HG03025 (cell line): ENCODE measurements around the gene MRGPRF.

Experiments
- ATAC-seq: cut with Tn5 transposase; IDR thresholded peaks from one replicate; pipeline ENCODE4 v1.9.1; 2021; ENCODE audit warnings: mild to moderate bottlenecking, moderate library complexity; ENCODE audit not compliant: unreplicated experiment, low FRiP score

The MRGPRF gene

GRCh38 chr11:69051381-69052342, 38.6 kb upstream of the MRGPRF start:
- ATAC-seq, result no peak

DNA sequence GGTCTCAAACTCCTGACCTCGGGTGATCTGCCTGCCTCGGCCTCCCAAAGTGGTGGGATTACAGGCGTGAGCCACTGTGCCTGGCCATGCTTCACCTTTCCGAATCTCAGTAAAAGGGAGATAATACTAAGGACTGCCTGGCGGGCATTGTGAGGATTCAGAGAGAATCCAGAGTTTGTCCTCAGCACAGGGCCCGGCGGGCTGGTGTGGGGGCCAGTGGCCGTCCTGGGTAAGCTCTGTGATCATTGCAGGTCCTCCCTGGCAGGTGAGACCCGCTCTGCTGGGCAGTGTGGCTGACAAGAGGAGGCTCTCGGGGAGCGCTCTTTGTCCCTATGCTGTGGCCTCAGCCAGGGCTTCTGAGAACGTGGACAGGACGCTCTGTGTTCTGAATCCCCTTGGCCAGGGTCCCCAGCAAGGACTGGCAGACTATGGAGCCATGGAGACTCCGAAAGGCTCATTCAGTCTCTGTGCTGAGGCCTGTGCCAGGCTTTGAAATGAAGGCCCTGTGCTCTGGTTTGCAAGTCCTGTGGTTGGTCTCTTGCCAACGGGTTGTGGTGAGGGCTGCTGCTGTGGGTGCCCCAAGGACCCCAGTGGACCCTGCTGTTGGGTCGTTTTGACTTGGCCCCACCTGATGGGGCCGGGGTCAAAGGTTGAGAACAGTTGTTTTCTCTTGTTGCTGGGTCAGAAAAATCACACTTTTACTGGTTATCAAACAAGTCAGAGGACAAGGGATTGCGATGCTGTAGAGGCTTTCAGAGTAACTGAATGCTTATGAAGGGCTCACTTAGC, 37.7 kb upstream of the MRGPRF start:
- ATAC-seq, result no peak

DNA sequence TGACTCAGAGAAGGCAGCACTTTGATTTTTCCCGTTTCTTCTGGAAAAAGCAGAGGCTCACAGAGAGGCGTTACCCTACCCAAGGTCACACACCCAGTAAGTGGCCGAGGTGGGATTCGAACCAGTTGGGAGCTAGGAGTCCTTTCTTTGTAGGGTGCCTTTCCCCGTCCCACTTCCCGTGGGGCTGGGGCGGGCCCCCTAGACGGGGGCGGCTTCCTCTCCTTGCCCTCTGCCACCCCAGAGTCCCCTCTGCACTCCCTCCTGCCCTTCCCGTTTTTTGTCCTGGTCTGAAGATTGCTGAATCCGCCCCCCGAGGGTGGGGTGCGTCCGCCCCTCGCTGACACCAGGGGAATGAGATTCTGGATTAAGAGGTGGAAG, 36.4 kb upstream of the MRGPRF start:
- no peak for ATAC-seq

- peak; percentile 77 for ATAC-seq
Measured at GRCh38 chr11:69048694-69049489, 35.8 kb upstream of the MRGPRF start, which contains the start of gene TPCN2. TSS of gene TPCN2 (plus strand) at chr11:69048932. CDS start at chr11:69048998, 66 bp downstream.

DNA sequence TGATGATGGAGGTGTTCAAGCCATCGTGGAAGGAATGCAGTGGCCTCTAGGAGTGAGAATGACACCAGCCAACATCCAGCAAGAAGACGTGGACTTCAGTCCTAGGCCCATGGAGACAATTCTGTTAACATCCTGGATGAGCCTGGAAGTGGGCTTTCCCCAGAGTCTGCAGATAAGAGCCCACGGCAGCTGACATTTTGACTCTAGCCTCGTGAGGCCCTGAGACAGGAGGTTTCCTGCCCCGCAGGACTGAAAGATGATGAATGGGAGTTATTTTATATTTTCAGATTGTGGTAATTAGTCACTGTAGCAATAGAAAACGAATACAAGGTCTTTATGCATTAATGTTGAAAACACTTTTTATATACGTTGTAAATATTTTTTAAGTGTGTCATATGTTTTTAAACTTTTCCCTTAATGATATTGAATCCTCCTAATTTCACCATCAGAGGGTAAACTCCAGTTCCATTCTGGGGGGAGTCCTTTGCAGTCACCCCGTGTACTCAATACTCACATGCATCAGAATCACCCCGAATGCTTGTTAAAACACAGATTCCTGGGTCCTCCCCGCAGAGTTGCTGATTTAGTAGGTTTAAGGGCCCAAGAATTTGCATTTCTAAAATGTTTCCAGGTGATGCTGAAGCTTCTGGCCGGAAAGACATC, 35.1 kb upstream of the MRGPRF start:
- no peak for ATAC-seq

- ATAC-seq, result no peak
Measured at GRCh38 chr11:69044111-69045013, 31.3 kb upstream of the MRGPRF start.

GRCh38 chr11:69041516-69041915, 28.5 kb upstream of the MRGPRF start:
- ATAC-seq, result no peak

- no peak for ATAC-seq
Measured at GRCh38 chr11:69040581-69041260, 27.7 kb upstream of the MRGPRF start.

DNA sequence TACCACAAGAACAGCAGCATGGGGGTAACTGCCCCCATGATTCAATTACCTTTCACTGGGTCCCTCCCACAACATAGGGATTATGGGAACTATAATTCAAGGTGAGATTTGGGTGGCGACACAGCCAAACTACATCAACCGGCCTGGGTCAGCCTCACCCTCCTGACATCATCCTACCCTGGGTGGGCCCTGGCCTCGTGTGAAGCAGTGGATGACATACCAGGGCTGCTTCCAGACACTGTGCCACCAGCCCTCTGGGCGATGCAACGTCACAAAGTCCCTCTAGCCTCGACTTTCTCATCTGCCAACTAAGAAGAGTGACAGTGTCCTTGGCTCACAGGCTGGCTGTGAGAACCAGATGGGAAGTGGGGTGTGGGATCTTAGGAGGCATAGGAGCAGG, 27.0 kb upstream of the MRGPRF start:
- ATAC-seq, result no peak

- ATAC-seq, result no peak
Measured at GRCh38 chr11:69039501-69039900, 26.5 kb upstream of the MRGPRF start.

- no peak for ATAC-seq
Measured at GRCh38 chr11:69037544-69037943, 24.5 kb upstream of the MRGPRF start.

- no peak for ATAC-seq
Measured at GRCh38 chr11:69037074-69037473, 24.0 kb upstream of the MRGPRF start.

DNA sequence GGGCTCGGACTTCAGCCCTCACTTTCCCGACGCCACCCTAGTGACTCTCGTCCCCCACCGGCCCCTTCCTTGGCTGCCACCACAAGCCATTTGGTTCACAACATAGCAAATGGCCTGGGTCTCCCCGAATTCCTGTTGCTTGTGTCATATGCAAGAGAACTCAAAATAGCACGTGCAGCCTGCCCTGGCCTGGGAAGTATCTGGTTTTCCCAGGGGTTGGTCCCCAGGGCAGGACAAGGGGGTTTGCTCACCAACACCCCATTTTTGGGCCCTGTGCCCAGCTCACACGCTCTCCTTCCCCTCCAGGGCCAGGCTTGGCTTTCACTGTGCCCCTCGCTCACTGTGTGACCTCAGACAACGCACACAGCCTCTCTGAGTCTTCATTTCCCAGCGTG, 22.9 kb upstream of the MRGPRF start:
- no peak for ATAC-seq

GRCh38 chr11:69035150-69035945, 22.3 kb upstream of the MRGPRF start:
- ATAC-seq, result no peak

- ATAC-seq, result no peak
Measured at GRCh38 chr11:69034123-69034867, 21.2 kb upstream of the MRGPRF start.

GRCh38 chr11:69033431-69033830, 20.4 kb upstream of the MRGPRF start:
- ATAC-seq, result no peak

GRCh38 chr11:69032833-69033232, 19.8 kb upstream of the MRGPRF start:
- no peak for ATAC-seq
